HepG2 (cell line): ENCODE measurements around the gene MBIP. TPM values are rescaled to one million over a fixed set of nuclear protein-coding genes. Genes with fewer than 3 reads are reported as not detected.

Source experiments
- ATRX ChIP-seq: sonication (generic); formaldehyde crosslinking; IDR thresholded peaks from 2 replicates; pipeline ENCODE4 v1.4.0; 2020; ENCODE audit warnings: missing genetic modification reagents, borderline replicate concordance
- ELF1 ChIP-seq: sonication (generic); formaldehyde crosslinking; IDR thresholded peaks from 2 replicates; pipeline ENCODE4 v1.4.0; 2020; ENCODE audit warnings: missing genetic modification reagents
- KAT8 ChIP-seq: IDR thresholded peaks from 2 replicates; pipeline ENCODE4 v1.6.1; 2016; ENCODE audit warnings: missing genetic modification reagents, missing compliant biosample characterization
- MIXL1 ChIP-seq: IDR thresholded peaks from 2 replicates; pipeline ENCODE4 v1.6.1; 2016
- MXI1 ChIP-seq: IDR thresholded peaks from 3 replicates; pipeline ENCODE4 v1.6.1; 2012; ENCODE audit warnings: low read depth, low read length, inconsistent platforms, borderline replicate concordance
- PAWR ChIP-seq: sonication (generic); formaldehyde crosslinking; IDR thresholded peaks from 2 replicates; pipeline ENCODE4 v1.4.0; 2020; ENCODE audit warnings: missing genetic modification reagents, mild to moderate bottlenecking, borderline replicate concordance
- REXO4 ChIP-seq: sonication (generic); formaldehyde crosslinking; IDR thresholded peaks from 2 replicates; pipeline ENCODE4 v1.8.0; 2022; ENCODE audit warnings: missing genetic modification reagents, mild to moderate bottlenecking, borderline replicate concordance
- SIN3B ChIP-seq: fragments of 150-350 bp; IDR thresholded peaks from 2 replicates; pipeline ENCODE4 v1.6.1; 2014; ENCODE audit warnings: low read length
- SSRP1 ChIP-seq: IDR thresholded peaks from 2 replicates; pipeline ENCODE4 v1.6.1; 2016; ENCODE audit warnings: control low read depth
- TCF7 ChIP-seq: sonication (generic); IDR thresholded peaks from 2 replicates; pipeline ENCODE4 v1.6.1; 2016; ENCODE audit warnings: antibody characterized with exemption, low read depth
- ZNF33B ChIP-seq: sonication (generic); formaldehyde crosslinking; IDR thresholded peaks from 2 replicates; pipeline ENCODE4 v1.5.1; 2020; ENCODE audit warnings: mild to moderate bottlenecking, missing genetic modification reagents
- ZNF44 ChIP-seq: sonication (generic); formaldehyde crosslinking; IDR thresholded peaks from 2 replicates; pipeline ENCODE4 v1.5.1; 2020; ENCODE audit warnings: mild to moderate bottlenecking, missing genetic modification reagents
- ZNF614 ChIP-seq: IDR thresholded peaks from 2 replicates; pipeline ENCODE4 v1.6.1; 2018; ENCODE audit warnings: missing biosample characterization, missing genetic modification reagents, inconsistent platforms, borderline replicate concordance
- ZNF777 ChIP-seq: sonication (generic); formaldehyde crosslinking; IDR thresholded peaks from 2 replicates; pipeline ENCODE4 v1.4.0; 2020; ENCODE audit warnings: missing genetic modification reagents
- polyA plus RNA-seq, 8 experiments: library from polyadenylated mRNA; depleted of rRNA in 3 of 8; stranded (reverse) in 7 of 8; unstranded in 1 of 8; fragments of >200 nt; fragmentation: Illumina TruSeq in 4 of 8; extraction: Trizol in 4 of 8; gene quantifications; 2 replicates each; pipeline versions ENCODE4 v1.2.1 to v1.2.3, GENCODE V29; 2011 to 2016; ENCODE audit warnings: low read depth in 4 of 8, missing spikeins in 1 of 8, mixed read lengths in 1 of 8; ENCODE audit not compliant: insufficient read depth in 1 of 8
- total RNA-seq, 5 experiments: library from RNA; depleted of rRNA; stranded (reverse); fragments of >200 nt; fragmentation: Illumina TruSeq; extraction: Trizol; gene quantifications; 2 replicates each; pipeline ENCODE4 v1.2.3, GENCODE V29; 2016; ENCODE audit warnings: low read depth in 1 of 5
- TF ChIP-seq, protein P1 (sequence below): IDR thresholded peaks from 2 replicates; pipeline ENCODE4 v1.6.1; 2016; ENCODE audit warnings: mild to moderate bottlenecking, missing biosample characterization, missing genetic modification reagents
- TF ChIP-seq, protein P2 (sequence below): IDR thresholded peaks from 2 replicates; pipeline ENCODE4 v1.6.1; 2016; ENCODE audit warnings: missing compliant biosample characterization, missing genetic modification reagents, borderline replicate concordance
- TF ChIP-seq, protein P3 (sequence below): sonication (generic); formaldehyde crosslinking; IDR thresholded peaks from 2 replicates; pipeline ENCODE4 v1.5.1; 2020; ENCODE audit warnings: missing genetic modification reagents, mild to moderate bottlenecking, borderline replicate concordance
- TF ChIP-seq, protein P4 (sequence below): IDR thresholded peaks from 2 replicates; pipeline ENCODE4 v1.6.1; 2018; ENCODE audit warnings: missing genetic modification reagents
- TF ChIP-seq, protein P5 (sequence below): sonication (generic); formaldehyde crosslinking; IDR thresholded peaks from 2 replicates; pipeline ENCODE4 v1.5.0; 2020; ENCODE audit warnings: mild to moderate bottlenecking, missing genetic modification reagents, borderline replicate concordance
- TF ChIP-seq, protein P6 (sequence below), 2 experiments: sonication (generic) in 1 of 2; formaldehyde crosslinking in 1 of 2; IDR thresholded peaks; 2 replicates each; pipeline versions ENCODE4 v1.5.1 to v1.6.1; 2011 to 2020; ENCODE audit warnings: borderline replicate concordance in 1 of 2, low read depth in 1 of 2, low read length in 1 of 2, mild to moderate bottlenecking in 1 of 2, missing genetic modification reagents in 1 of 2, moderate library complexity in 1 of 2
- TF ChIP-seq, protein P7 (sequence below): sonication (generic); formaldehyde crosslinking; IDR thresholded peaks from 2 replicates; pipeline ENCODE4 v1.4.0; 2020; ENCODE audit warnings: missing genetic modification reagents

Gene MBIP
- total and polyA plus RNA-seq, 2 of the 13 experiments (the other 11 are each of a cell fraction or from before 2014, with no cell fraction given) = 48.1 to 48.6 TPM

DNA sequence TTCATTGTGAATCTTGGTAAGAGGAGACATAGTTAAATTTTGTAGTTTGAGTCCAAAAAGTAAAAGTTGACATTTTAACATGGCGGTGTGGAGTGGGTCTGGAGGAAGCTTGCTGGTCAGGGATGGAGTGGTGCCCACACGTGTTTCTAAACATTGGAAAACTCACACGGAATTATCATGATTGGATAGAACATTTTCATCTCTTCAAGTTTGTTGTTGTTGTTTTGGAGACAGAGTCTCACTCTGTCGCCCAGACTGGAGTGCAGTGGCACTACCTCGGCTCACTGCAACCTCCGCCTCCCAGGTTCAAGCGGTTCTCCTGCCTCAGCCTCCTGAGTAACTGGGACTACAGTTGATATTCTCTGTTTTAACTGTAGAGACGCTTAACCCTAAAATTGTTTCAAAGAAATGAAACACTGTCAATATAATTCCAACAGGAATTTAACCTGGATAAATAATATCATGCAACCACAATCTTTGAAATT, 502 bp upstream of the MBIP start (continued):
- TF ChIP-seq ELF1 (CRISPR knock-in tag) (no peak), ZNF777 (no peak), MXI1 (no peak), ATRX (CRISPR knock-in tag) (no peak), MIXL1 (CRISPR knock-in tag) (no peak), KAT8 (CRISPR knock-in tag) (no peak), ZNF44 (CRISPR knock-in tag) (no peak; the same call in 1 of the 2 replicates), SSRP1 (no peak), ZNF33B (CRISPR knock-in tag) (no peak), ZNF614 (CRISPR knock-in tag) (no peak), TCF7 (no peak), SIN3B (no peak), PAWR (0 out of 2 replicates have a peak, but pooled peaks have one; percentile 70), REXO4 (no peak)
- TF ChIP-seq, protein P1, sequence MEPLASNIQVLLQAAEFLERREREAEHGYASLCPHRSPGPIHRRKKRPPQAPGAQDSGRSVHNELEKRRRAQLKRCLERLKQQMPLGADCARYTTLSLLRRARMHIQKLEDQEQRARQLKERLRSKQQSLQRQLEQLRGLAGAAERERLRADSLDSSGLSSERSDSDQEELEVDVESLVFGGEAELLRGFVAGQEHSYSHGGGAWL = no peak
- TF ChIP-seq, protein P2, sequence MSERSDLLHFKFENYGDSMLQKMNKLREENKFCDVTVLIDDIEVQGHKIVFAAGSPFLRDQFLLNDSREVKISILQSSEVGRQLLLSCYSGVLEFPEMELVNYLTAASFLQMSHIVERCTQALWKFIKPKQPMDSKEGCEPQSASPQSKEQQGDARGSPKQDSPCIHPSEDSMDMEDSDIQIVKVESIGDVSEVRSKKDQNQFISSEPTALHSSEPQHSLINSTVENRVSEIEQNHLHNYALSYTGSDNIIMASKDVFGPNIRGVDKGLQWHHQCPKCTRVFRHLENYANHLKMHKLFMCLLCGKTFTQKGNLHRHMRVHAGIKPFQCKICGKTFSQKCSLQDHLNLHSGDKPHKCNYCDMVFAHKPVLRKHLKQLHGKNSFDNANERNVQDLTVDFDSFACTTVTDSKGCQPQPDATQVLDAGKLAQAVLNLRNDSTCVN = no peak
- TF ChIP-seq, protein P3, sequence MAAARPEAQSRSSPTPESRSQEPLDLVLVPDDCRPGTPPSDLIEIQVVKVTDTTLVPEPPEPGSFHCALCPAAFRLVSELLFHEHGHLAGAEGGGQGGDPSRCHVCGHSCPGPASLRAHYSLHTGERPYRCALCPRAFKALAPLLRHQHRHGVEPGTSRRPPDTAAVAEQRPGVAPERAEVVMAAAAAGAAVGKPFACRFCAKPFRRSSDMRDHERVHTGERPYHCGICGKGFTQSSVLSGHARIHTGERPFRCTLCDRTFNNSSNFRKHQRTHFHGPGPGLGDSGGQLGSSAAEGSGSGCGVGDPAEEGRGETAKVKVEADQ (CRISPR knock-in tag) = no peak
- TF ChIP-seq, protein P4, sequence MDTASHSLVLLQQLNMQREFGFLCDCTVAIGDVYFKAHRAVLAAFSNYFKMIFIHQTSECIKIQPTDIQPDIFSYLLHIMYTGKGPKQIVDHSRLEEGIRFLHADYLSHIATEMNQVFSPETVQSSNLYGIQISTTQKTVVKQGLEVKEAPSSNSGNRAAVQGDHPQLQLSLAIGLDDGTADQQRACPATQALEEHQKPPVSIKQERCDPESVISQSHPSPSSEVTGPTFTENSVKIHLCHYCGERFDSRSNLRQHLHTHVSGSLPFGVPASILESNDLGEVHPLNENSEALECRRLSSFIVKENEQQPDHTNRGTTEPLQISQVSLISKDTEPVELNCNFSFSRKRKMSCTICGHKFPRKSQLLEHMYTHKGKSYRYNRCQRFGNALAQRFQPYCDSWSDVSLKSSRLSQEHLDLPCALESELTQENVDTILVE (CRISPR knock-in tag) = no peak
- TF ChIP-seq, protein P5, sequence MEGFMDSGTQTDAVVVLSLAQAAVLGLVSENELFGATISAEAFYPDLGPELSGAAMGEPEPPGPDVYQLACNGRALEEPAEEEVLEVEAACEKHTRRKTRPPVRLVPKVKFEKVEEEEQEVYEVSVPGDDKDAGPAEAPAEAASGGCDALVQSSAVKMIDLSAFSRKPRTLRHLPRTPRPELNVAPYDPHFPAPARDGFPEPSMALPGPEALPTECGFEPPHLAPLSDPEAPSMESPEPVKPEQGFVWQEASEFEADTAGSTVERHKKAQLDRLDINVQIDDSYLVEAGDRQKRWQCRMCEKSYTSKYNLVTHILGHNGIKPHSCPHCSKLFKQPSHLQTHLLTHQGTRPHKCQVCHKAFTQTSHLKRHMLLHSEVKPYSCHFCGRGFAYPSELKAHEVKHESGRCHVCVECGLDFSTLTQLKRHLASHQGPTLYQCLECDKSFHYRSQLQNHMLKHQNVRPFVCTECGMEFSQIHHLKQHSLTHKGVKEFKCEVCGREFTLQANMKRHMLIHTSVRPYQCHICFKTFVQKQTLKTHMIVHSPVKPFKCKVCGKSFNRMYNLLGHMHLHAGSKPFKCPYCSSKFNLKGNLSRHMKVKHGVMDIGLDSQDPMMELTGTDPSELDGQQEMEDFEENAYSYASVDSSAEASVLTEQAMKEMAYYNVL = no peak
- TF ChIP-seq, protein P6, sequence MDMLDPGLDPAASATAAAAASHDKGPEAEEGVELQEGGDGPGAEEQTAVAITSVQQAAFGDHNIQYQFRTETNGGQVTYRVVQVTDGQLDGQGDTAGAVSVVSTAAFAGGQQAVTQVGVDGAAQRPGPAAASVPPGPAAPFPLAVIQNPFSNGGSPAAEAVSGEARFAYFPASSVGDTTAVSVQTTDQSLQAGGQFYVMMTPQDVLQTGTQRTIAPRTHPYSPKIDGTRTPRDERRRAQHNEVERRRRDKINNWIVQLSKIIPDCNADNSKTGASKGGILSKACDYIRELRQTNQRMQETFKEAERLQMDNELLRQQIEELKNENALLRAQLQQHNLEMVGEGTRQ (IDR thresholded peaks at IDR 0.05; ENCODE audit: low read depth, low read length) = no peak
- TF ChIP-seq, protein P6 (CRISPR knock-in tag; IDR thresholded peaks at IDR 0.05; ENCODE audit: borderline replicate concordance) = no peak
- TF ChIP-seq, protein P7, sequence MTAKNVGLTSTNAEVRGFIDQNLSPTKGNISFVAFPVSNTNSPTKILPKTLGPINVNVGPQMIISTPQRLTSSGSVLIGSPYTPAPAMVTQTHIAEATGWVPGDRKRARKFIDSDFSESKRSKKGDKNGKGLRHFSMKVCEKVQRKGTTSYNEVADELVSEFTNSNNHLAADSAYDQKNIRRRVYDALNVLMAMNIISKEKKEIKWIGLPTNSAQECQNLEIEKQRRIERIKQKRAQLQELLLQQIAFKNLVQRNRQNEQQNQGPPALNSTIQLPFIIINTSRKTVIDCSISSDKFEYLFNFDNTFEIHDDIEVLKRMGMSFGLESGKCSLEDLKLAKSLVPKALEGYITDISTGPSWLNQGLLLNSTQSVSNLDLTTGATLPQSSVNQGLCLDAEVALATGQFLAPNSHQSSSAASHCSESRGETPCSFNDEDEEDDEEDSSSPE = no peak; the same call in 1 of the 2 replicates
